ENCODE results near the gene MAP2K3.

Gene MAP2K3

DNA sequence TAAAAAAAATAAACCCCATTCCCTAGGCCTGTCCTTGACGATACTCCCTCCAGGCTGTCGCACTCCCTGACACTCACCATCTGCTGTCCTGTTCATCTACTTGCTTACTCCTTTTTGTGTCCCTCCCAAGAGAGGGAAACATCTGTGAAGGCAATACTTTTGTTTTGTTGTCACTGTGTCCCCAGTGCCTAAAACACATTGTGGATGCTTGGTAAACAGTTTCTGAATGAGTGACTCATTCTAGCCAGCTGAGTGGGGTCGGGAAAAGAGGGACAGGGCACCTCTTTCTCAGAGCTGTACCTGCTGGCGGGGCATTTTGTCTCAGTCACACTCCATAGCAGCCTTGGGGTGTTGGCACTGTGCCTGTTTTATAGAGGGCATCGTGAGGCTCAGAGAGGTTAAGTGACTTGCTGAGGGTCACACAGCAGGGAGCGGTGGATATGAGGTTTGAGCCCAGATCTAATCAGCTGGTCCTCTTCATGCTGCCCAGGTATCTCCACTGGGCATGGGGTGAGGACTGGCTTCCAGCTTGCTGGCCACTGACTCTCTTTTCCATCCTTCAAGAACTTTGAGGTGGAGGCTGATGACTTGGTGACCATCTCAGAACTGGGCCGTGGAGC is 15.6 kb downstream of the MAP2K3 start:
- DNase-seq, result no peak
- peaks cover 14% of the 10 kb centered on the region; the same call in 1 of the 2 replicates for H3K36me3 ChIP-seq
- TF ChIP-seq, protein P1, sequence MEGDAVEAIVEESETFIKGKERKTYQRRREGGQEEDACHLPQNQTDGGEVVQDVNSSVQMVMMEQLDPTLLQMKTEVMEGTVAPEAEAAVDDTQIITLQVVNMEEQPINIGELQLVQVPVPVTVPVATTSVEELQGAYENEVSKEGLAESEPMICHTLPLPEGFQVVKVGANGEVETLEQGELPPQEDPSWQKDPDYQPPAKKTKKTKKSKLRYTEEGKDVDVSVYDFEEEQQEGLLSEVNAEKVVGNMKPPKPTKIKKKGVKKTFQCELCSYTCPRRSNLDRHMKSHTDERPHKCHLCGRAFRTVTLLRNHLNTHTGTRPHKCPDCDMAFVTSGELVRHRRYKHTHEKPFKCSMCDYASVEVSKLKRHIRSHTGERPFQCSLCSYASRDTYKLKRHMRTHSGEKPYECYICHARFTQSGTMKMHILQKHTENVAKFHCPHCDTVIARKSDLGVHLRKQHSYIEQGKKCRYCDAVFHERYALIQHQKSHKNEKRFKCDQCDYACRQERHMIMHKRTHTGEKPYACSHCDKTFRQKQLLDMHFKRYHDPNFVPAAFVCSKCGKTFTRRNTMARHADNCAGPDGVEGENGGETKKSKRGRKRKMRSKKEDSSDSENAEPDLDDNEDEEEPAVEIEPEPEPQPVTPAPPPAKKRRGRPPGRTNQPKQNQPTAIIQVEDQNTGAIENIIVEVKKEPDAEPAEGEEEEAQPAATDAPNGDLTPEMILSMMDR (IDR thresholded peaks at IDR 0.05; ENCODE audit: low read depth, low read length), result no peak

GRCh38 chr17:21300601-21301571 is 16.4 kb downstream of the MAP2K3 start:
- DNase-seq, result no peak
- Histone ChIP-seq H3K9me3 (ENCODE audit: severe bottlenecking) (no peaks in the 10 kb centered on the region), H3K27ac (no peak overlapping the region), H3K36me3 (peaks cover 14% of the 10 kb centered on the region; the same call in 1 of the 2 replicates), H3K4me3 (ENCODE audit: low read depth, low read length) (no peak overlapping the region), H3K27me3 (ENCODE audit: insufficient read depth, low read depth, severe bottlenecking) (peaks cover 16% of the 10 kb centered on the region)
- TF ChIP-seq, protein P1 (IDR thresholded peaks at IDR 0.05; ENCODE audit: low read depth, low read length), result no peak

More for the DNA sequence above, 15.6 kb downstream of the MAP2K3 start:
- Histone ChIP-seq H3K27ac (no peak overlapping the region), H3K4me3 (ENCODE audit: low read depth, low read length) (no peak overlapping the region), H3K9me3 (ENCODE audit: severe bottlenecking) (no peaks in the 10 kb centered on the region), H3K27me3 (ENCODE audit: insufficient read depth, low read depth, severe bottlenecking) (peaks cover 17% of the 10 kb centered on the region)

DNA sequence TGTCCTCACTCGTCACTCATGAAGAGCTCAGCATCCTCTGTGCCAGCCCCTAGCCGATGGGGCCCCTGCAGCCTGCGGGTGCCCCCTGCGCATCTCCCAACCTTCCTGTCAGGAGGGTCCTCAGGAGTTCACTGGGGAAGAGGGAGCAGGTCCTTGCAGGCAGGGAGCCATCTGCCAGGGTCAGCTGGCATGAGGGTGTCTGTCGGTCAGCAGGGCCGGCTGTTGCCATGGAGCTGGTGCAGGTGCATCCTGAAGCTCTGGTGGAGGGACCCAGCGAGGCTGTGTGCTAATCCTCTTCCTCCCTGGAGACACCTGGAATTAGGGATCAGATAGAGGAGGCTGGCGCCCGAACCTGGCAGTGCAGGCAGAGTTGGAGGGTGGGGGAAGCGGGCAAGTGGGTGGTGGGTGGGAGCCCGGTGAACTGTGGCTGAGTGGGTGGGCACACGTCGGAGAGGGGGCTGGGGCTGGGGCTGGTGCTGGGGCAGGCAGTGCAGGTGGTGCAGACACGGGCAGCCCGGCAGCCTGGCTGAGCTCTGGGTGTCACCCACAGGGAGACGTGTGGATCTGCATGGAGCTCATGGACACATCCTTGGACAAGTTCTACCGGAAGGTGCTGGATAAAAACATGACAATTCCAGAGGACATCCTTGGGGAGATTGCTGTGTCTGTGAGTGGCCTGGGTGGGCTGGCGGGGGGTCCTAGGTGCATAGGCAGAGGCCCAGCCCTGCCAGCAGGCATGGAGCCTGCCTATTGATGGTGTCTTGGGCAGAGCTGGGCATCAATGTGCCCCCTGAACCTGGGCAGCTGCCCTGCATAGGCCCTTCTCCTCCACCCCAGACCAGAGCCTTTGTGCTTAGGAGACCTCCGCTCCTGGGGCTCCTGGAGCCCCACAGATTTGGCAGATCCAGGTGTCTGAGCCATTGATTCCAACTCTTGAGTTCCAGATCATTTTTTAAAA is 17.4 kb downstream of the MAP2K3 start:
- peaks cover 14% of the 10 kb centered on the region; the same call in 1 of the 2 replicates for H3K36me3 ChIP-seq
- no peak overlapping the region for H3K27ac ChIP-seq
- TF ChIP-seq, protein P1 (IDR thresholded peaks at IDR 0.05; ENCODE audit: low read depth, low read length), result no peak
- no peaks in the 10 kb centered on the region for H3K9me3 ChIP-seq (ENCODE audit: severe bottlenecking)
- no peak overlapping the region for H3K4me3 ChIP-seq (ENCODE audit: low read depth, low read length)
- H3K27me3 ChIP-seq (ENCODE audit: insufficient read depth, low read depth, severe bottlenecking), result peaks cover 16% of the 10 kb centered on the region
- no peak for DNase-seq

GRCh38 chr17:21302711-21303425 is 18.4 kb downstream of the MAP2K3 start:
- Histone ChIP-seq H3K4me3 (ENCODE audit: low read depth, low read length) (no peak overlapping the region), H3K27ac (no peak overlapping the region), H3K36me3 (peaks cover 14% of the 10 kb centered on the region; the same call in 1 of the 2 replicates), H3K27me3 (ENCODE audit: insufficient read depth, low read depth, severe bottlenecking) (peaks cover 16% of the 10 kb centered on the region), H3K9me3 (ENCODE audit: severe bottlenecking) (no peaks in the 10 kb centered on the region)
- TF ChIP-seq, protein P1 (IDR thresholded peaks at IDR 0.05; ENCODE audit: low read depth, low read length), result no peak
- DNase-seq, result no peak

All from WERI-Rb-1 (cell line).